SK-N-MC (cell line): Measurements from ENCODE around the gene CIBAR2.

ENCODE experiments used
- DNase-seq: peaks from one replicate; pipeline ENCODE4 v3.0.0-alpha.2; 2011; ENCODE audit warnings: low read depth, low spot score
- H3K27ac ChIP-seq: fragments of 200-600 bp; sonication (generic); 2 replicates; pipeline ENCODE4 v1.5.1; 2016; ENCODE audit warnings: mixed run types
- H3K36me3 ChIP-seq: fragments of 200-600 bp; sonication (generic); 2 replicates; pipeline ENCODE4 v1.6.1; 2017; ENCODE audit warnings: antibody characterized with exemption, low read length, mixed read lengths; ENCODE audit not compliant: insufficient read depth
- H3K4me3 ChIP-seq: fragments of 200-600 bp; sonication (generic); 2 replicates; pipeline ENCODE4 v1.5.1; 2016
- H3K9ac ChIP-seq: fragments of 200-600 bp; sonication (generic); 2 replicates; pipeline ENCODE4 v1.8.0; 2017; ENCODE audit warnings: mixed run types, mixed read lengths; ENCODE audit not compliant: insufficient read length
- H3K9me3 ChIP-seq: fragments of 200-600 bp; sonication (generic); 2 replicates; pipeline ENCODE4 v1.6.1; 2017; ENCODE audit warnings: low read depth, mild to moderate bottlenecking, antibody characterized with exemption, low read length, moderate library complexity, mixed read lengths
- EZH2 ChIP-seq: fragments of 200-600 bp; sonication (generic); IDR thresholded peaks from one replicate; pipeline ENCODE4 v1.6.1; 2017; ENCODE audit warnings: antibody characterized with exemption
- FOXP2 ChIP-seq: optimal IDR thresholded peaks from 2 replicates; pipeline ENCODE3; 2011; ENCODE audit warnings: mild to moderate bottlenecking, moderate library complexity; ENCODE audit not compliant: insufficient read depth; ENCODE audit errors: extremely low read length, control extremely low read depth
- POLR2AphosphoS5 ChIP-seq: IDR thresholded peaks from 2 replicates; pipeline ENCODE4 v1.6.1; 2012; ENCODE audit warnings: mild to moderate bottlenecking, low read depth, low read length, borderline replicate concordance

The CIBAR2 gene

GRCh38 chr16:85113913-85114312 lies 1.6 kb upstream of the CIBAR2 start:
- TF ChIP-seq EZH2 (no peak), POLR2AphosphoS5 (no peak), FOXP2 (no peak)
- no peak overlapping the region for H3K27ac ChIP-seq
- no peaks in the 10 kb centered on the region for H3K9me3 ChIP-seq
- H3K9ac ChIP-seq, result no peak overlapping the region
- H3K4me3 ChIP-seq, result no peak overlapping the region
- no peak for DNase-seq
- no peaks in the 10 kb centered on the region for H3K36me3 ChIP-seq

- TF ChIP-seq EZH2 (no peak), POLR2AphosphoS5 (no peak), FOXP2 (no peak)
- no peak for DNase-seq
- Histone ChIP-seq H3K9ac (no peak overlapping the region), H3K36me3 (no peaks in the 10 kb centered on the region), H3K27ac (no peak overlapping the region), H3K4me3 (no peak overlapping the region), H3K9me3 (no peaks in the 10 kb centered on the region)
Observed at GRCh38 chr16:85113168-85113733, 979 bp upstream of the CIBAR2 start.

GRCh38 chr16:85111184-85111583 lies 1.1 kb downstream of the CIBAR2 start:
- no peak overlapping the region for H3K4me3 ChIP-seq
- H3K9ac ChIP-seq, result no peak overlapping the region
- TF ChIP-seq POLR2AphosphoS5 (no peak), FOXP2 (no peak), EZH2 (no peak)
- H3K9me3 ChIP-seq, result no peaks in the 10 kb centered on the region
- H3K27ac ChIP-seq, result no peak overlapping the region
- no peaks in the 10 kb centered on the region for H3K36me3 ChIP-seq
- DNase-seq, result no peak

- Histone ChIP-seq H3K4me3 (no peak overlapping the region), H3K9me3 (no peaks in the 10 kb centered on the region), H3K27ac (no peak overlapping the region), H3K9ac (no peak overlapping the region), H3K36me3 (no peaks in the 10 kb centered on the region)
- no peak for DNase-seq
- TF ChIP-seq EZH2 (no peak), FOXP2 (no peak), POLR2AphosphoS5 (no peak)
Observed at GRCh38 chr16:85110105-85110504, 2.2 kb downstream of the CIBAR2 start.

- DNase-seq, result no peak
- no peak for TF ChIP-seq POLR2AphosphoS5
- TF ChIP-seq EZH2, result no peak
- TF ChIP-seq FOXP2, result no peak
- Histone ChIP-seq H3K27ac (no peak overlapping the region), H3K9ac (no peak overlapping the region), H3K9me3 (no peaks in the 10 kb centered on the region), H3K36me3 (no peaks in the 10 kb centered on the region), H3K4me3 (no peak overlapping the region)
Observed at GRCh38 chr16:85107532-85107931, 4.7 kb downstream of the CIBAR2 start.

GRCh38 chr16:85107083-85107482 lies 5.2 kb downstream of the CIBAR2 start:
- Histone ChIP-seq H3K9me3 (no peaks in the 10 kb centered on the region), H3K27ac (no peak overlapping the region), H3K9ac (no peak overlapping the region), H3K4me3 (no peak overlapping the region), H3K36me3 (no peaks in the 10 kb centered on the region)
- no peak for DNase-seq
- TF ChIP-seq FOXP2, result no peak
- no peak for TF ChIP-seq EZH2
- TF ChIP-seq POLR2AphosphoS5, result no peak

GRCh38 chr16:85105475-85105874 lies 6.8 kb downstream of the CIBAR2 start:
- Histone ChIP-seq H3K9ac (no peak overlapping the region), H3K36me3 (no peaks in the 10 kb centered on the region), H3K27ac (no peak overlapping the region), H3K4me3 (no peak overlapping the region), H3K9me3 (no peaks in the 10 kb centered on the region)
- TF ChIP-seq FOXP2, result no peak
- no peak for TF ChIP-seq POLR2AphosphoS5
- no peak for TF ChIP-seq EZH2
- no peak for DNase-seq

GRCh38 chr16:85104821-85105391 lies 7.4 kb downstream of the CIBAR2 start:
- H3K27ac ChIP-seq, result no peak overlapping the region

GRCh38 chr16:85104147-85104546 lies 8.1 kb downstream of the CIBAR2 start:
- no peak for DNase-seq
- H3K9me3 ChIP-seq, result no peaks in the 10 kb centered on the region
- H3K27ac ChIP-seq, result no peak overlapping the region
- no peaks in the 10 kb centered on the region for H3K36me3 ChIP-seq
- no peak overlapping the region for H3K9ac ChIP-seq
- TF ChIP-seq EZH2 (no peak), FOXP2 (no peak), POLR2AphosphoS5 (no peak)
- no peak overlapping the region for H3K4me3 ChIP-seq

More at GRCh38 chr16:85104821-85105391, 7.4 kb downstream of the CIBAR2 start:
- Histone ChIP-seq H3K9ac (no peak overlapping the region), H3K9me3 (no peaks in the 10 kb centered on the region), H3K36me3 (no peaks in the 10 kb centered on the region), H3K4me3 (no peak overlapping the region)
- TF ChIP-seq POLR2AphosphoS5 (no peak), EZH2 (no peak), FOXP2 (no peak)
- no peak for DNase-seq
